Stimulated activated CD4-positive, alpha-beta T cell treated with anti-CD3 and anti-CD28 coated beads, TNF-alpha, amount 100 ng/mL, for 24 hours (primary cell): ENCODE results near the gene COG4.

Experiments used
- DNase-seq, 3 experiments: peaks; one replicate each; pipeline ENCODE4 v3.0.0-alpha.2; 2020; ENCODE audit warnings: low read depth in 3 of 3

COG4 gene

GRCh38 chr16:70527315-70527996, 4.1 kb upstream of the COG4 start:
- no peak for DNase-seq

GRCh38 chr16:70526403-70526802, 3.0 kb upstream of the COG4 start:
- no peak for DNase-seq

- peak in 1 of 3 experiments; percentile 9 for DNase-seq
These were observed 1.1 kb upstream of the COG4 start for GRCh38 chr16:70524399-70524825.

GRCh38 chr16:70523743-70524398, 517 bp upstream of the COG4 start, which contains the start of gene SF3B3:
Gene SF3B3 (plus strand): TSS chr16:70523816. CDS start chr16:70526657, 2,841 bp downstream.
- DNase-seq, result peak in 2 of 3 experiments; percentile 48 to 57

- DNase-seq, result no peak
These were observed 908 bp downstream of the COG4 start for GRCh38 chr16:70522216-70523075.

GRCh38 chr16:70520612-70521297, 2.6 kb downstream of the COG4 start:
- no peak for DNase-seq

GRCh38 chr16:70512456-70512855, 10.9 kb downstream of the COG4 start:
- no peak for DNase-seq

GRCh38 chr16:70511833-70512232, 11.5 kb downstream of the COG4 start:
- DNase-seq, result no peak

- no peak for DNase-seq
These were observed 13.1 kb downstream of the COG4 start for GRCh38 chr16:70510216-70510615.

- no peak for DNase-seq
These were observed 14.6 kb downstream of the COG4 start for GRCh38 chr16:70508752-70509151.

- no peak for DNase-seq
These were observed 26.8 kb downstream of the COG4 start for GRCh38 chr16:70496513-70496912.

GRCh38 chr16:70495425-70496182, 27.8 kb downstream of the COG4 start:
- DNase-seq, result no peak

GRCh38 chr16:70494777-70495176, 28.6 kb downstream of the COG4 start:
- DNase-seq, result no peak

GRCh38 chr16:70494202-70494770, 29.1 kb downstream of the COG4 start:
- DNase-seq, result no peak

- DNase-seq, result no peak
These were observed 29.6 kb downstream of the COG4 start for GRCh38 chr16:70493802-70494201.

GRCh38 chr16:70490261-70490660, 33.1 kb downstream of the COG4 start:
- DNase-seq, result no peak

- no peak for DNase-seq
These were observed 38.5 kb downstream of the COG4 start for GRCh38 chr16:70484867-70485266.

- no peak for DNase-seq
These were observed 39.9 kb downstream of the COG4 start for GRCh38 chr16:70483426-70483825.

- DNase-seq, result no peak
These were observed 40.7 kb downstream of the COG4 start for GRCh38 chr16:70482624-70483023.

GRCh38 chr16:70481929-70482536, 41.3 kb downstream of the COG4 start:
- no peak for DNase-seq
